ENCODE measurements around the gene LTB4R.
A peak's percentile ranks its signal among the peaks of the same experiment; 100 is the strongest.

GRCh38 chr14:24309538-24310264 is 1.6 kb upstream of the LTB4R start, which contains the start of gene LTB4R2:
- TF ChIP-seq, protein P1, sequence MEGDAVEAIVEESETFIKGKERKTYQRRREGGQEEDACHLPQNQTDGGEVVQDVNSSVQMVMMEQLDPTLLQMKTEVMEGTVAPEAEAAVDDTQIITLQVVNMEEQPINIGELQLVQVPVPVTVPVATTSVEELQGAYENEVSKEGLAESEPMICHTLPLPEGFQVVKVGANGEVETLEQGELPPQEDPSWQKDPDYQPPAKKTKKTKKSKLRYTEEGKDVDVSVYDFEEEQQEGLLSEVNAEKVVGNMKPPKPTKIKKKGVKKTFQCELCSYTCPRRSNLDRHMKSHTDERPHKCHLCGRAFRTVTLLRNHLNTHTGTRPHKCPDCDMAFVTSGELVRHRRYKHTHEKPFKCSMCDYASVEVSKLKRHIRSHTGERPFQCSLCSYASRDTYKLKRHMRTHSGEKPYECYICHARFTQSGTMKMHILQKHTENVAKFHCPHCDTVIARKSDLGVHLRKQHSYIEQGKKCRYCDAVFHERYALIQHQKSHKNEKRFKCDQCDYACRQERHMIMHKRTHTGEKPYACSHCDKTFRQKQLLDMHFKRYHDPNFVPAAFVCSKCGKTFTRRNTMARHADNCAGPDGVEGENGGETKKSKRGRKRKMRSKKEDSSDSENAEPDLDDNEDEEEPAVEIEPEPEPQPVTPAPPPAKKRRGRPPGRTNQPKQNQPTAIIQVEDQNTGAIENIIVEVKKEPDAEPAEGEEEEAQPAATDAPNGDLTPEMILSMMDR (conservative IDR thresholded peaks at IDR 0.05 in 1 of 2, IDR thresholded peaks at IDR 0.05 in 1 of 2; ENCODE audit: extremely low read depth in 1 of 2, insufficient read depth in 1 of 2, low read depth in 1 of 2, low read length in 2 of 2) = peak in 1 of 2 donors; percentile 18
- TF ChIP-seq EZH2 (IDR thresholded peaks at IDR 0.05; ENCODE audit: borderline replicate concordance, low read length) = no peak

All from mammary epithelial cell (primary cell).